CD8-positive, alpha-beta memory T cell (primary cell): ENCODE data around the gene CDC14A. TPM values are rescaled to one million over a fixed set of nuclear protein-coding genes. Genes with fewer than 3 reads are reported as not detected.

ENCODE experiments used
- CTCF ChIA-PET: fragments of 350-600 bp; sonication (Branson Sonifier 250); formaldehyde crosslinking; loops from one replicate; lab custom pipeline; 2021; ENCODE audit warnings: antibody characterized with exemption; lab: Charles Lee
- POLR2A ChIA-PET: fragments of 350-600 bp; sonication (Branson Sonifier 250); formaldehyde crosslinking; loops from one replicate; lab custom pipeline; 2021; ENCODE audit warnings: antibody characterized with exemption; lab: Charles Lee
- DNase-seq, 5 donors: peaks; one replicate each; pipeline versions ENCODE4 v3.0.0 to v3.0.0-alpha.2; 2020 to 2022; ENCODE audit warnings: mixed read lengths in 1 of 5
- H3K27ac ChIP-seq: one replicate; pipeline ENCODE4 v1.7.0; 2013; ENCODE audit warnings: low read depth, mild to moderate bottlenecking, low read length, moderate library complexity
- H3K27me3 ChIP-seq: 2 replicates; pipeline ENCODE4 v1.7.0; 2013; ENCODE audit warnings: low read length, mild to moderate bottlenecking; ENCODE audit not compliant: insufficient read depth, poor library complexity, severe bottlenecking
- H3K36me3 ChIP-seq: 2 replicates; pipeline ENCODE4 v1.7.0; 2013; ENCODE audit warnings: mild to moderate bottlenecking, low read length, moderate library complexity; ENCODE audit not compliant: insufficient read depth
- H3K4me1 ChIP-seq: 2 replicates; pipeline ENCODE4 v1.7.0; 2013; ENCODE audit warnings: mild to moderate bottlenecking, low read length, moderate library complexity; ENCODE audit not compliant: insufficient read depth
- H3K4me3 ChIP-seq: 2 replicates; pipeline ENCODE4 v1.7.0; 2013; ENCODE audit warnings: mild to moderate bottlenecking, low read length
- H3K9me3 ChIP-seq: 2 replicates; pipeline ENCODE4 v1.7.0; 2013; ENCODE audit warnings: mild to moderate bottlenecking, low read length
- H3K27ac Mint-ChIP-seq, 8 donors: one replicate each; pipeline ENCODE4 v1.8.0; 2020 to 2021; ENCODE audit warnings: mixed read lengths in 8 of 8, mild to moderate bottlenecking in 6 of 8, inconsistent platforms in 3 of 8, moderate library complexity in 3 of 8
- H3K27me3 Mint-ChIP-seq, 2 donors: one replicate each; pipeline ENCODE4 v1.8.0; 2020 to 2021; ENCODE audit warnings: mixed read lengths in 2 of 2, mild to moderate bottlenecking in 1 of 2, moderate library complexity in 1 of 2
- H3K36me3 Mint-ChIP-seq, 3 donors: one replicate each; pipeline ENCODE4 v1.8.0; 2020 to 2021; ENCODE audit warnings: mixed read lengths in 3 of 3, inconsistent platforms in 1 of 3, mild to moderate bottlenecking in 1 of 3
- H3K4me1 Mint-ChIP-seq, 3 donors: one replicate each; pipeline ENCODE4 v1.8.0; 2020 to 2021; ENCODE audit warnings: mixed read lengths in 3 of 3, inconsistent platforms in 1 of 3, mild to moderate bottlenecking in 1 of 3
- H3K4me3 Mint-ChIP-seq, 7 donors: one replicate each; pipeline ENCODE4 v1.8.0; 2020 to 2021; ENCODE audit warnings: mixed read lengths in 7 of 7, mild to moderate bottlenecking in 6 of 7, moderate library complexity in 4 of 7, inconsistent platforms in 2 of 7
- H3K9me3 Mint-ChIP-seq, 5 donors: one replicate each; pipeline ENCODE4 v1.8.0; 2020 to 2022; ENCODE audit warnings: mixed read lengths in 5 of 5, mild to moderate bottlenecking in 3 of 5, moderate library complexity in 2 of 5, inconsistent platforms in 1 of 5
- polyA plus RNA-seq: library from polyadenylated mRNA; unstranded; fragments of 300-500 nt; fragmentation: Illumina TruSeq; gene quantifications from one replicate; pipeline ENCODE4 v1.2.3, GENCODE V29; 2021
- total RNA-seq, 2 experiments: library from RNA; stranded (reverse); gene quantifications; one replicate each; pipeline ENCODE4 v1.2.3, GENCODE V29; 2021

CDC14A gene
- total and polyA plus RNA-seq, 3 experiments from 2014 or later: 25.4 to 36.4 (median 27.9) TPM

DNA sequence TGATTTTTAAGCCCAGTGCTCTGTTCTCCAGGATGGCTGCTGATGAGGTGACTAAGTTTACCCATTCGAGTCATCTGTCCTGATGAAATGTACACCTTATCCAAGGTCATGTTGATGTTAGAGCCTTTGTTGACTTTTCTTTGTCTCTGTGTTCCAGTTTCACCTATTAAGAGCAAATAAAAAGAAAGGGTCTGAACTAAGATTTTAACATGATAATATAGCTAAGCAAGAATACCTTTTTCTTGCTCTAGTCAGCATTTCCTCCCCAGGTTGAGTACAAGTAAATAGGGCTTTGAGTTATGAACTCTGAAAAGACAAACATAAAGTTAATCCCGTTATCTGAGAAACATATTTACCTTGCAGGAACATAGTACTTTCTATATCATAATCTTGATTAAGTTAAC, 133.6 kb downstream of the CDC14A start:
- Mint-ChIP-seq H3K9me3 (peaks cover 0 to 5% (median 0%) of the 10 kb centered on the region in 5 donors), H3K27me3 (no peaks in the 10 kb centered on the region), H3K36me3 (peaks cover 21 to 85% (median 38%) of the 10 kb centered on the region in 3 donors), H3K27ac (peak overlapping the region in 5 of 8 donors; percentile 45 to 68 (median 60)), H3K4me3 (no peak overlapping the region), H3K4me1 (peaks cover 10 to 37% (median 13%) of the 10 kb centered on the region in 3 donors)
- Histone ChIP-seq H3K4me1 (no peaks in the 10 kb centered on the region), H3K36me3 (peaks cover 50% of the 10 kb centered on the region), H3K9me3 (no peaks in the 10 kb centered on the region), H3K4me3 (no peak overlapping the region), H3K27me3 (no peaks in the 10 kb centered on the region), H3K27ac (no peak overlapping the region)
- no peak for DNase-seq
- POLR2A ChIA-PET: no interaction called here
- CTCF ChIA-PET: no interaction called here

DNA sequence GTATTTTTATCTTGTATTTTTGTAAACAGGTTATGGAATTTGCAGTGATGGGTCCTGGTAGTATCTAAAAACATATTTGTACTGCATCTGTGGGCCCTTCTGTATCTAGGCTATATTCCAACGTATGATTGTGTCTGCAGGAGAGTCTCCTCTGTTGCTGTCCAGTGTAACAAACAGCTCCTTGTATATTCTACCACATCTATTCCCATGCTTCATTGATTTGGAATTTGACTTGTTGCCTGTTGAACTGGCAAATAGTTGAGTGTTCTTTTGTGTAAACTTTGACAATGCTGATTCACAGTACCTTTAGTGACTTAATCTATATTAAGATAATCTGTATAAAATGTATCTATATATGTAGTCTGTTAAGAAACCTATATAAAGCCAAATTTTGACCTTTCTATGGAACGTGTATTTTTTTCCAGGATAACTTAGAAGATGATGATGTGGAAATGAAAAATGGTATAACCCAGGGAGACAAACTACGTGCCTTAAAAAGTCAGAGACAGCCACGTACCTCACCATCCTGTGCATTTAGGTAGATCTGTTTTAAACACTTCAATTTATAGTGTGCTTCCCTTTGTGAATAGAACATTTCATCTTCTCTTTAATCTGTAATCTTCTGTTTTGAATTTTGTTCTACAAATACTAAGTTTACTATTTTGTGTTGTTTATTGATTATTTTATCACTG, 142.2 kb downstream of the CDC14A start:
- no peak for DNase-seq
- H3K27ac Mint-ChIP-seq: peak overlapping the region in 2 of 8 donors; percentile 37 to 63
- H3K27me3 Mint-ChIP-seq: peaks cover 0 to 2% of the 10 kb centered on the region in 2 donors
- Histone ChIP-seq H3K27me3 (no peaks in the 10 kb centered on the region), H3K27ac (no peak overlapping the region), H3K4me3 (no peak overlapping the region), H3K36me3 (peaks cover 51% of the 10 kb centered on the region), H3K9me3 (no peaks in the 10 kb centered on the region), H3K4me1 (no peaks in the 10 kb centered on the region)
- peaks cover 14 to 58% (median 28%) of the 10 kb centered on the region in 3 donors for H3K4me1 Mint-ChIP-seq
- POLR2A ChIA-PET: interaction anchor here (0.6 kb wide), 1 partner anchor 741 kb away, joined by 5 read pairs; no protein-coding TSS in a partner anchor
- H3K36me3 Mint-ChIP-seq: peaks cover 20 to 78% (median 38%) of the 10 kb centered on the region in 3 donors
- H3K4me3 Mint-ChIP-seq: no peak overlapping the region
- CTCF ChIA-PET: no interaction called here
- no peaks in the 10 kb centered on the region for H3K9me3 Mint-ChIP-seq

DNA sequence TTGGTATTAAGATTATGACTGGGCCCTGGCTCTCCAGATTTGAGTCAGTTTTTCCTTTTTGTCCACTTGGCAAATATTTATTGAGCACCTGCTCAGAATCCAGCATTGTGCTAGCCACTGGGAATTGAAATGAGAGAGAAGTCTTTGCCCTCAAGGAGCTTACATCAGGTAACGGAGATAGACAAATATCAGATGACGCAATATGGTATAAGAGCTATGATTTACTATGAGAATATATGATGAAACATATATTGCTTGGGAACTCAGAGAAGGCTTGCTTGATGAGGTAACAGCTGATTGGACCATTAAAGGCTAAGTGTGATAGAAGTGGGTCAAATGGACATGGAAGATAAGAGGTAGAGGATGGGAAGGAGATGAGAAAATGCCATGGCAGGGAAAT, 144.6 kb downstream of the CDC14A start:
- peaks cover 51% of the 10 kb centered on the region for H3K36me3 ChIP-seq
- peaks cover 21 to 52% (median 30%) of the 10 kb centered on the region in 3 donors for H3K4me1 Mint-ChIP-seq
- H3K27me3 ChIP-seq: no peaks in the 10 kb centered on the region
- H3K27ac Mint-ChIP-seq: peak overlapping the region in 3 of 8 donors; percentile 8 to 48 (median 28)
- H3K9me3 Mint-ChIP-seq: no peaks in the 10 kb centered on the region
- no peak overlapping the region for H3K27ac ChIP-seq
- peaks cover 0 to 2% of the 10 kb centered on the region in 2 donors for H3K27me3 Mint-ChIP-seq
- no peaks in the 10 kb centered on the region for H3K9me3 ChIP-seq
- no peak overlapping the region for H3K4me3 Mint-ChIP-seq
- ChIA-PET POLR2A (no interaction called here), CTCF (interaction anchor here (1.7 kb wide), 1 partner anchor 17 kb away, joined by 4 read pairs; no protein-coding TSS in a partner anchor)
- H3K36me3 Mint-ChIP-seq: peaks cover 20 to 82% (median 43%) of the 10 kb centered on the region in 3 donors
- no peaks in the 10 kb centered on the region for H3K4me1 ChIP-seq
- H3K4me3 ChIP-seq: no peak overlapping the region
- DNase-seq: no peak

DNA sequence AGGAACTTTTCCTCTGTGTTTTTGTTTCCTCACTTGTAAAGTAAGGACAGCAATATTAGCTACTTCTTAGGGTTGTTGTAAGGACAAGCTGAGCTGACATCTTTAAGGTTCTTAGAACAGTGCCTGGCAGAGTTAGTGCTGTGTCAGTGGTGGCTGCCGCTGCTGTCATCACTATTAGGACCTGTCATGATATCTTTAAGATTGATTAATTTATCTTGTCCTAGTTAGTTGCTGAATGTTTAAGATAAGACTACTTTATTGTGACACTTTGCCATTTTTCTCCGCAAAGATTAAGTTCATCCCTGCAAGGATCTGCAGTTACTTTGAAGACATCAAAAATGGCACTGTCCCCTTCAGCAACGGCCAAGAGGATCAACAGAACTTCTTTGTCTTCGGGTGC, 145.5 kb downstream of the CDC14A start:
- ChIA-PET CTCF (no interaction called here), POLR2A (no interaction called here)
- Histone ChIP-seq H3K4me1 (no peaks in the 10 kb centered on the region), H3K27me3 (no peaks in the 10 kb centered on the region), H3K27ac (no peak overlapping the region), H3K36me3 (peaks cover 55% of the 10 kb centered on the region), H3K4me3 (no peak overlapping the region), H3K9me3 (no peaks in the 10 kb centered on the region)
- peak overlapping the region in 4 of 8 donors; percentile 38 to 51 (median 46) for H3K27ac Mint-ChIP-seq
- no peak for DNase-seq
- H3K36me3 Mint-ChIP-seq: peaks cover 20 to 85% (median 46%) of the 10 kb centered on the region in 3 donors
- H3K27me3 Mint-ChIP-seq: peaks cover 0 to 2% of the 10 kb centered on the region in 2 donors
- no peaks in the 10 kb centered on the region for H3K9me3 Mint-ChIP-seq
- H3K4me3 Mint-ChIP-seq: no peak overlapping the region
- H3K4me1 Mint-ChIP-seq: peaks cover 27 to 45% (median 27%) of the 10 kb centered on the region in 3 donors

DNA sequence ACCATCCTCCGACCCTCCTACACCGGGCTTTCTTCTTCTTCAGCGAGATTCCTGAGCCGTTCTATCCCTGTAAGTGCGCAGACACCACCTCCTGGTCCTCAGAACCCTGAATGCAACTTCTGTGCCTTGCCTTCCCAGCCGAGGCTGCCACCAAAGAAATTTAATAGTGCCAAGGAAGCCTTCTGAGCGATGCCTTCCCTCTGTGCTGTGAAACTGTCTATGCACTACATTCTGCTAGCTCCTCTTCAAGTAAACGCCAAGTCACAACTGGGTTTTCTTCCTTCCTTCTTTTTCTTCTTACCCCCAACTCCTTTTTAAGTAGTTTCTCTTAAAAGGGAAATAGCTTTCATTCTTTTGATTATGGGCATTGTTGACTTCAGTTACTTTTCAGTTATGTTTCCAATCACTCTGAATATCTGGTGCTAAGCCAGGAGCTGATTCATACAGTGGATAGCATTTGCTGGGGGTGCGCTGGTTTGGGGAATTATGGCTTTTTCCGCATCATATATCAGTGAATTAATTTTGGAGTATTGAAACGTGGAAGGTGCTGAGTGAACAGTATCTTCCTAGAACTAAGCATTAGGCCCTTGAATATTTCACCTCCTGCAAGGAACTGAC, 147.0 kb downstream of the CDC14A start:
- H3K4me3 ChIP-seq: no peak overlapping the region
- peaks cover 16 to 91% (median 51%) of the 10 kb centered on the region in 3 donors for H3K36me3 Mint-ChIP-seq

DNA sequence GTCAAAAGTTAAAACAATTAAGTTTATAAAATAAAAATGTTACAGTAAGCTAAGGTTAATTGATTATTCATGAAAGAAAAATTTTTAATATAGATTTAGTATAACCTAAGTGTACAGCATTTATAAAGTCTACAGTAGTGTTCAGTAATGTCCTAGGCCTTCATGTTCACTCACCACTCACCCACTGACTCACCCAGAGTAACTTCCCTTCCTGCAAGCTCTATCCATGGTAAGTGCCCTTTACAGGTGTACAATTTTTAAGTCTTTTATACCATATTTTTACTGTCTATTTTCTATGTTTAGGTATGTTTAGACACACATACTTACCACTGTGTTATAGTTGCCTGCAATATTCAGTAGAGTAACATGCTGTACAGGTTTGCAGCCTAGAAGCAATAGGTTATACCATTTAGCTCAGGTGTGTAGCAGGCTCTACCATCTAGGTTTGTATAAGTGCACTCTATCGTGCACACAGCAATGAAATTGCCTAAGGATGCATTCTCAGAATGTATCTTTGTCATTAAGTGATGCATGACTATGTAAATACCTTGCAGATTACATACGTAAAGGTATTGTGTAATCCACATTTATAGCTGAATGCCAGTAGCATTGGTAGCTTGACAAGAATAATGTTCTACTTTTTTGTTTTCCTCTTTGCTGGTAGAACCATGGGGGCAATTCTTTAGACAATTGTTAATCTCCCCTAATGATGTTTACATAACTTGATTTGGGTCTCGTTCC, 149.9 kb downstream of the CDC14A start:
- H3K27me3 Mint-ChIP-seq: peaks cover 0 to 2% of the 10 kb centered on the region in 2 donors
- Histone ChIP-seq H3K4me3 (no peak overlapping the region), H3K27ac (no peak overlapping the region), H3K4me1 (no peaks in the 10 kb centered on the region), H3K36me3 (peaks cover 52% of the 10 kb centered on the region), H3K9me3 (no peaks in the 10 kb centered on the region), H3K27me3 (no peaks in the 10 kb centered on the region)
- H3K4me3 Mint-ChIP-seq: no peak overlapping the region
- ChIA-PET POLR2A (no interaction called here), CTCF (interaction anchor here (1.0 kb wide), 1 partner anchor 9 kb away, joined by 3 read pairs; no protein-coding TSS in a partner anchor)
- no peaks in the 10 kb centered on the region for H3K9me3 Mint-ChIP-seq
- peaks cover 30 to 53% (median 48%) of the 10 kb centered on the region in 3 donors for H3K4me1 Mint-ChIP-seq
- no peak for DNase-seq
- peak overlapping the region in 6 of 8 donors; percentile 3 to 36 (median 30) for H3K27ac Mint-ChIP-seq
- peaks cover 20 to 91% (median 54%) of the 10 kb centered on the region in 3 donors for H3K36me3 Mint-ChIP-seq

More for the DNA sequence above, 147.0 kb downstream of the CDC14A start:
- Histone ChIP-seq H3K9me3 (no peaks in the 10 kb centered on the region), H3K36me3 (peaks cover 64% of the 10 kb centered on the region), H3K27ac (no peak overlapping the region), H3K4me1 (no peaks in the 10 kb centered on the region), H3K27me3 (no peaks in the 10 kb centered on the region)
- Mint-ChIP-seq H3K4me3 (no peak overlapping the region), H3K4me1 (peaks cover 29 to 51% (median 34%) of the 10 kb centered on the region in 3 donors), H3K27me3 (peaks cover 0 to 2% of the 10 kb centered on the region in 2 donors), H3K9me3 (no peaks in the 10 kb centered on the region), H3K27ac (peak overlapping the region in 6 of 8 donors; percentile 24 to 79 (median 56))
- DNase-seq: no peak
- POLR2A ChIA-PET: interaction anchor here (0.6 kb wide), 1 partner anchor 13 kb away, joined by 3 read pairs; no protein-coding TSS in a partner anchor
- CTCF ChIA-PET: no interaction called here

DNA sequence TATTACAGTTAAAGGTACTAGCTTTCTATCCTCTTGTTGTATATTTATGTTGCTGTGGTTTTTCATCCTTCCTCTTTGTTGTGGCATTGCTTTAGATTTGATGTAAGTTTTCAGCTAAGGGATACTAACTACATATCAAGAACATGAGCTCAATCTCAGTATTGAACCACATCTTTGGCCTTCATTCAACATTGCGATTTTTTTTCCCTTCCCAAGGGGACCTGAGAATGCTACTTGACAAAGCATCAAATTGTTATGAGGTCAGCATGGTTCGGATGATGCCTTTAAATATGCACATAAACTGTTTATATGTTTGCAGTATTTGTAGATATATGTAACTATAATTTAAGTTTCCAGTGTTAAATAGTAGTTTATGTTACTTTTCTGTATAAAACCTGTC, 153.9 kb downstream of the CDC14A start:
- H3K27ac Mint-ChIP-seq: peak overlapping the region in 2 of 8 donors; percentile 8 to 59
- CTCF ChIA-PET: no interaction called here
- H3K27me3 Mint-ChIP-seq: no peaks in the 10 kb centered on the region
- DNase-seq: no peak
- POLR2A ChIA-PET: no interaction called here
- H3K4me1 Mint-ChIP-seq: peaks cover 20 to 51% (median 40%) of the 10 kb centered on the region in 3 donors
- H3K4me3 Mint-ChIP-seq: no peak overlapping the region
- Histone ChIP-seq H3K4me1 (no peaks in the 10 kb centered on the region), H3K9me3 (no peaks in the 10 kb centered on the region), H3K36me3 (peaks cover 33% of the 10 kb centered on the region), H3K4me3 (no peak overlapping the region), H3K27me3 (no peaks in the 10 kb centered on the region), H3K27ac (no peak overlapping the region)
- H3K9me3 Mint-ChIP-seq: no peaks in the 10 kb centered on the region
- H3K36me3 Mint-ChIP-seq: peaks cover 11 to 57% (median 31%) of the 10 kb centered on the region in 3 donors
